ENCODE data around the gene EXO5. TPM values are rescaled to one million over a fixed set of nuclear protein-coding genes. Genes with fewer than 3 reads are reported as not detected.

EXO5 gene
- total and polyA plus RNA-seq, 2 of the 13 experiments (the other 11 are each of a cell fraction or from before 2014, with no cell fraction given), result 9.9 to 20.5 TPM

- TF ChIP-seq, protein P1, sequence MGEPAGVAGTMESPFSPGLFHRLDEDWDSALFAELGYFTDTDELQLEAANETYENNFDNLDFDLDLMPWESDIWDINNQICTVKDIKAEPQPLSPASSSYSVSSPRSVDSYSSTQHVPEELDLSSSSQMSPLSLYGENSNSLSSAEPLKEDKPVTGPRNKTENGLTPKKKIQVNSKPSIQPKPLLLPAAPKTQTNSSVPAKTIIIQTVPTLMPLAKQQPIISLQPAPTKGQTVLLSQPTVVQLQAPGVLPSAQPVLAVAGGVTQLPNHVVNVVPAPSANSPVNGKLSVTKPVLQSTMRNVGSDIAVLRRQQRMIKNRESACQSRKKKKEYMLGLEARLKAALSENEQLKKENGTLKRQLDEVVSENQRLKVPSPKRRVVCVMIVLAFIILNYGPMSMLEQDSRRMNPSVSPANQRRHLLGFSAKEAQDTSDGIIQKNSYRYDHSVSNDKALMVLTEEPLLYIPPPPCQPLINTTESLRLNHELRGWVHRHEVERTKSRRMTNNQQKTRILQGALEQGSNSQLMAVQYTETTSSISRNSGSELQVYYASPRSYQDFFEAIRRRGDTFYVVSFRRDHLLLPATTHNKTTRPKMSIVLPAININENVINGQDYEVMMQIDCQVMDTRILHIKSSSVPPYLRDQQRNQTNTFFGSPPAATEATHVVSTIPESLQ (CRISPR knock-in tag; conservative IDR thresholded peaks at IDR 0.05), result no peak
- TF ChIP-seq ZBTB37 (CRISPR knock-in tag; IDR thresholded peaks at IDR 0.05), result no peak
- TF ChIP-seq, protein P2, sequence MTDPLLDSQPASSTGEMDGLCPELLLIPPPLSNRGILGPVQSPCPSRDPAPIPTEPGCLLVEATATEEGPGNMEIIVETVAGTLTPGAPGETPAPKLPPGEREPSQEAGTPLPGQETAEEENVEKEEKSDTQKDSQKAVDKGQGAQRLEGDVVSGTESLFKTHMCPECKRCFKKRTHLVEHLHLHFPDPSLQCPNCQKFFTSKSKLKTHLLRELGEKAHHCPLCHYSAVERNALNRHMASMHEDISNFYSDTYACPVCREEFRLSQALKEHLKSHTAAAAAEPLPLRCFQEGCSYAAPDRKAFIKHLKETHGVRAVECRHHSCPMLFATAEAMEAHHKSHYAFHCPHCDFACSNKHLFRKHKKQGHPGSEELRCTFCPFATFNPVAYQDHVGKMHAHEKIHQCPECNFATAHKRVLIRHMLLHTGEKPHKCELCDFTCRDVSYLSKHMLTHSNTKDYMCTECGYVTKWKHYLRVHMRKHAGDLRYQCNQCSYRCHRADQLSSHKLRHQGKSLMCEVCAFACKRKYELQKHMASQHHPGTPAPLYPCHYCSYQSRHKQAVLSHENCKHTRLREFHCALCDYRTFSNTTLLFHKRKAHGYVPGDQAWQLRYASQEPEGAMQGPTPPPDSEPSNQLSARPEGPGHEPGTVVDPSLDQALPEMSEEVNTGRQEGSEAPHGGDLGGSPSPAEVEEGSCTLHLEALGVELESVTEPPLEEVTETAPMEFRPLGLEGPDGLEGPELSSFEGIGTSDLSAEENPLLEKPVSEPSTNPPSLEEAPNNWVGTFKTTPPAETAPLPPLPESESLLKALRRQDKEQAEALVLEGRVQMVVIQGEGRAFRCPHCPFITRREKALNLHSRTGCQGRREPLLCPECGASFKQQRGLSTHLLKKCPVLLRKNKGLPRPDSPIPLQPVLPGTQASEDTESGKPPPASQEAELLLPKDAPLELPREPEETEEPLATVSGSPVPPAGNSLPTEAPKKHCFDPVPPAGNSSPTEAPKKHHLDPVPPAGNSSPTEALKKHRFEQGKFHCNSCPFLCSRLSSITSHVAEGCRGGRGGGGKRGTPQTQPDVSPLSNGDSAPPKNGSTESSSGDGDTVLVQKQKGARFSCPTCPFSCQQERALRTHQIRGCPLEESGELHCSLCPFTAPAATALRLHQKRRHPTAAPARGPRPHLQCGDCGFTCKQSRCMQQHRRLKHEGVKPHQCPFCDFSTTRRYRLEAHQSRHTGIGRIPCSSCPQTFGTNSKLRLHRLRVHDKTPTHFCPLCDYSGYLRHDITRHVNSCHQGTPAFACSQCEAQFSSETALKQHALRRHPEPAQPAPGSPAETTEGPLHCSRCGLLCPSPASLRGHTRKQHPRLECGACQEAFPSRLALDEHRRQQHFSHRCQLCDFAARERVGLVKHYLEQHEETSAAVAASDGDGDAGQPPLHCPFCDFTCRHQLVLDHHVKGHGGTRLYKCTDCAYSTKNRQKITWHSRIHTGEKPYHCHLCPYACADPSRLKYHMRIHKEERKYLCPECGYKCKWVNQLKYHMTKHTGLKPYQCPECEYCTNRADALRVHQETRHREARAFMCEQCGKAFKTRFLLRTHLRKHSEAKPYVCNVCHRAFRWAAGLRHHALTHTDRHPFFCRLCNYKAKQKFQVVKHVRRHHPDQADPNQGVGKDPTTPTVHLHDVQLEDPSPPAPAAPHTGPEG (CRISPR knock-in tag; IDR thresholded peaks at IDR 0.05), result peak; percentile 88
- TF ChIP-seq SALL2 (CRISPR knock-in tag; IDR thresholded peaks at IDR 0.05), result peak; percentile 96
- no peak for TF ChIP-seq MAZ (IDR thresholded peaks at IDR 0.05; ENCODE audit: borderline replicate concordance, low read depth, low read length)
- 0 out of 2 replicates have a peak, but pooled peaks have one; percentile 19 for TF ChIP-seq MAZ (CRISPR knock-in tag; IDR thresholded peaks at IDR 0.05; ENCODE audit: low read depth)
- TF ChIP-seq ZNF7 (CRISPR knock-in tag; IDR thresholded peaks at IDR 0.05), result no peak
- peak; percentile 79 for TF ChIP-seq ZNF503 (CRISPR knock-in tag; IDR thresholded peaks at IDR 0.05)
- TF ChIP-seq ZNF678 (CRISPR knock-in tag; IDR thresholded peaks at IDR 0.05), result 0 out of 2 replicates have a peak, but pooled peaks have one; percentile 31
- TF ChIP-seq ZNF567 (CRISPR knock-in tag; IDR thresholded peaks at IDR 0.05; ENCODE audit: borderline replicate concordance), result no peak; the same call in 1 of the 2 replicates
- TF ChIP-seq ZHX1 (CRISPR knock-in tag; IDR thresholded peaks at IDR 0.05; ENCODE audit: low read depth), result no peak
- no peak for TF ChIP-seq JDP2 (CRISPR knock-in tag; IDR thresholded peaks at IDR 0.05; ENCODE audit: borderline replicate concordance)
- no peak; the same call in 1 of the 2 replicates for TF ChIP-seq ZNF564 (CRISPR knock-in tag; IDR thresholded peaks at IDR 0.05)
Observed at GRCh38 chr1:40508375-40509341, at the start of gene EXO5 (continued).
